NCI-H82 (cell line): ENCODE measurements around the gene HTT.

Experiments used
- DNase-seq: peaks from one replicate; lab custom pipeline; 2025; lab: John Stamatoyannopoulos, UW

Gene HTT

GRCh38 chr4:3234171-3235029 is 159.9 kb downstream of the HTT start:
- no peak for DNase-seq

DNA sequence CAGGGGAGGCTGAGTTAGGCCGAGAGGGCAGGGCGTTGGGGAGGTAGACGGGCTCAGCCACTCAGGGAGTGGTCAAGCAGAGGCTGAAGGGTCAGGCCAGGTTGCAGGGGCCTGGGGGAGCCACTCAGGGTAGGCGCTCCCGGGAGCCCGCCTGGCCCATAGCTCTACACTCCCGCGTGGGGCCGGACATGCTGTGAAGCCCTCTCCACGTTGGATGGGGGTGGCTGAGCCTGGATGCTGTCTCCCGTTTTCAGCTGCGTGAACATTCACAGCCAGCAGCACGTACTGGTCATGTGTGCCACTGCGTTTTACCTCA is 160.5 kb downstream of the HTT start:
- no peak for DNase-seq

DNA sequence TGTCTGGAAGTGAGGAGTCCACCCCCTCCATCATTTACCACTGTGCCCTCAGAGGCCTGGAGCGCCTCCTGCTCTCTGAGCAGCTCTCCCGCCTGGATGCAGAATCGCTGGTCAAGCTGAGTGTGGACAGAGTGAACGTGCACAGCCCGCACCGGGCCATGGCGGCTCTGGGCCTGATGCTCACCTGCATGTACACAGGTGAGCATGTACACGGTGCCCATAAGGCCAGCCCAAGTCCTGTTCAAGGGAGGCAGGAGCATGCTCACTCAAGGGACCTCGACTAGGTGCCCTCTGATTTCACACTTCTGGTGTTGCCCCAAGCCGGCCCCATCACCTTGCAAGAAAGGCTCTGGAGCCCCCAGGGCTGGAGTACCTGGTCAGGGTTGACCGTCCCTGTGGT is 161.1 kb downstream of the HTT start:
- no peak for DNase-seq

DNA sequence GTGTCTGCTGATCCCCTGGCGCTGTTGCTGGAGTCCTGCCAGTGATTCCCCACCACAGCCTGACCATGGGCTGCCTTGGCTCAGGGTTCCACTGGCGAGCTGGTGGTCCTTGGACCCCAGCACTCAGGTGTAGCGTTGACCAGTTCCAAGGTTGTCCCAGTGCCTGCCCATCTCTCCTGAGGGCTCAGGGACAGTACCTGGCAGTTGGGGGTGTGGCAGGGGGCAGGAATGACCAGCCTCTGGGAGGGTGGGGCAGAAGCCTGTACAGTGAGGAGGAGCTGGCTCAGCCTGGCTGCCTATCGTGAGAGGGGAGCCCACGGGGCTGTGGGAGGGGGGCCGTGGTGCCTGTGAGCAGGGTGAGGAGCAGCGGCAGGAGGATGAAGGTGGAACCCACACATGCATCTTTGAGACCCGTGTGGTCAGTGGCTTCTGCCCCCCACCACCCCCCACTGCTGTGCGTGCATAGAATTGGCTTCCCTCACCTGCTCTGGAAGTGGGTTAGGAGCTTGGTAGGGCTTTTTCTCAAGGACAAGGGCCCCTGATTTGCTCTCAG is 161.9 kb downstream of the HTT start:
- no peak for DNase-seq

DNA sequence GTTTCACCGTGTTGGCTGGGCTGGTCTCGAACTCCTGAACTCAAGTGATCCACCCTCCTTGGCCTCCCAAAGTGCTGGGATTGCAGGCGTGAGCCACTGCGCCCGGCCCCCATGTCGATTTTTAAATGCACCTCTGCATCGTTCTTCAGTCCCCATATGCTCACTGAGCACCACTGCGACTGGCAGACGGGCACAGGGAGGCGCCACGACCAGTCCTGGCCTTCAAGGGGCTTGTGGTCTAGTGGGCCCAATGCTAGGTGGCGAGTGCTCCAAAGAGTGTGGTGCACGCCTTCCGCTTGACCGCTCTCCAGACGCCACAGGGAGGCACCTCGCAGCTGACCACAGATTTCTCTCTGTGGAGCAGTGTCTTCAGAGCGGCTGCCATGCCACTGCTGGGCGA is 162.8 kb downstream of the HTT start:
- DNase-seq, result no peak

DNA sequence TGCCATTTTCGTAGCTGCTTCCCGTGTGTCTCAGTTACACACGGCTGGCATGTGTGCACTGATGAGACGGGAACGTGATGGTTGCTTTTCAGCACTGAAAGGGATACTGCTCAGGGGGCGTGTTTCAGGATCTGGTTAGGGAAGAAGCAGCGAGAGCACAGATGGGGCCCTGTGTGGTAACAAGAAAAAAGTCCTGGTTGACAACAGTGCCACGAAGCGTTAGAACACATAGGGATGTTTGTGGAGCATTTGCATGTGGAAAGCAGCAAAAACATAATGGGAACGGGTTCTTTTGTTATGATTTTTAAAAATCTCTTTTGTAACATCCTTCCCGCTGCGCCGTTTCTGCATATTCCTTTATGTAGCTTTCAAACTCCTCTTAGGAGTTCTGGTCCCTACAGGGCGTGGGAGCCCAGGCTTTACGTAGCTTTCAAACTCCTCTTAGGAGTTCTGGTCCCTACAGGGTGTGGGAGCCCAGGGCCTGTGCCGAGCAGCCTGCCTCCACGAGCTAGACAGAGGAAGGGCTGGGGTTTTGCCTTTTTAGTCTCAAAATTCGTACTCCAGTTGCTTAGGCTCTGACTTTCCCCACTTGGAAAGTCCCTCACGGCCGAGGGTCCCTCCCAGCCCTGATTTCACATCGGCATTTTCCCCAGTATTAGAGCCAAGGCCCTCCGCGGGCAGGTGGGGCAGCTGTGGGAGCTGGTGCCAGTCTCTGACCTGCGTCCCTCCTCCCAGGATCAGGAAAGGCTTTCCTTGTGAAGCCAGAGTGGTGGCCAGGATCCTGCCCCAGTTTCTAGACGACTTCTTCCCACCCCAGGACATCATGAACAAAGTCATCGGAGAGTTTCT is 163.5 kb downstream of the HTT start:
- DNase-seq, result no peak

- no peak for DNase-seq
Measured at GRCh38 chr4:3238721-3239120, 164.2 kb downstream of the HTT start.

GRCh38 chr4:3239303-3239702 is 164.8 kb downstream of the HTT start:
- DNase-seq, result no peak

DNA sequence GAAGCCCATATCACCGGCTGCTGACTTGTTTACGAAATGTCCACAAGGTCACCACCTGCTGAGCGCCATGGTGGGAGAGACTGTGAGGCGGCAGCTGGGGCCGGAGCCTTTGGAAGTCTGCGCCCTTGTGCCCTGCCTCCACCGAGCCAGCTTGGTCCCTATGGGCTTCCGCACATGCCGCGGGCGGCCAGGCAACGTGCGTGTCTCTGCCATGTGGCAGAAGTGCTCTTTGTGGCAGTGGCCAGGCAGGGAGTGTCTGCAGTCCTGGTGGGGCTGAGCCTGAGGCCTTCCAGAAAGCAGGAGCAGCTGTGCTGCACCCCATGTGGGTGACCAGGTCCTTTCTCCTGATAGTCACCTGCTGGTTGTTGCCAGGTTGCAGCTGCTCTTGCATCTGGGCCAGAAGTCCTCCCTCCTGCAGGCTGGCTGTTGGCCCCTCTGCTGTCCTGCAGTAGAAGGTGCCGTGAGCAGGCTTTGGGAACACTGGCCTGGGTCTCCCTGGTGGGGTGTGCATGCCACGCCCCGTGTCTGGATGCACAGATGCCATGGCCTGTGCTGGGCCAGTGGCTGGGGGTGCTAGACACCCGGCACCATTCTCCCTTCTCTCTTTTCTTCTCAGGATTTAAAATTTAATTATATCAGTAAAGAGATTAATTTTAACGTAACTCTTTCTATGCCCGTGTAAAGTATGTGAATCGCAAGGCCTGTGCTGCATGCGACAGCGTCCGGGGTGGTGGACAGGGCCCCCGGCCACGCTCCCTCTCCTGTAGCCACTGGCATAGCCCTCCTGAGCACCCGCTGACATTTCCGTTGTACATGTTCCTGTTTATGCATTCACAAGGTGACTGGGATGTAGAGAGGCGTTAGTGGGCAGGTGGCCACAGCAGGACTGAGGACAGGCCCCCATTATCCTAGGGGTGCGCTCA is 165.8 kb downstream of the HTT start:
- no peak for DNase-seq

DNA sequence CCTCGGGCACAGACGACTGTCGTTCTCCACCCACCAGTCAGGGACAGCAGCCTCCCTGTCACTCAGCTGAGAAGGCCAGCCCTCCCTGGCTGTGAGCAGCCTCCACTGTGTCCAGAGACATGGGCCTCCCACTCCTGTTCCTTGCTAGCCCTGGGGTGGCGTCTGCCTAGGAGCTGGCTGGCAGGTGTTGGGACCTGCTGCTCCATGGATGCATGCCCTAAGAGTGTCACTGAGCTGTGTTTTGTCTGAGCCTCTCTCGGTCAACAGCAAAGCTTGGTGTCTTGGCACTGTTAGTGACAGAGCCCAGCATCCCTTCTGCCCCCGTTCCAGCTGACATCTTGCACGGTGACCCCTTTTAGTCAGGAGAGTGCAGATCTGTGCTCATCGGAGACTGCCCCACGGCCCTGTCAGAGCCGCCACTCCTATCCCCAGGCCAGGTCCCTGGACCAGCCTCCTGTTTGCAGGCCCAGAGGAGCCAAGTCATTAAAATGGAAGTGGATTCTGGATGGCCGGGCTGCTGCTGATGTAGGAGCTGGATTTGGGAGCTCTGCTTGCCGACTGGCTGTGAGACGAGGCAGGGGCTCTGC is 166.5 kb downstream of the HTT start:
- no peak for DNase-seq

GRCh38 chr4:3241898-3242524 is 167.5 kb downstream of the HTT start:
- no peak for DNase-seq

DNA sequence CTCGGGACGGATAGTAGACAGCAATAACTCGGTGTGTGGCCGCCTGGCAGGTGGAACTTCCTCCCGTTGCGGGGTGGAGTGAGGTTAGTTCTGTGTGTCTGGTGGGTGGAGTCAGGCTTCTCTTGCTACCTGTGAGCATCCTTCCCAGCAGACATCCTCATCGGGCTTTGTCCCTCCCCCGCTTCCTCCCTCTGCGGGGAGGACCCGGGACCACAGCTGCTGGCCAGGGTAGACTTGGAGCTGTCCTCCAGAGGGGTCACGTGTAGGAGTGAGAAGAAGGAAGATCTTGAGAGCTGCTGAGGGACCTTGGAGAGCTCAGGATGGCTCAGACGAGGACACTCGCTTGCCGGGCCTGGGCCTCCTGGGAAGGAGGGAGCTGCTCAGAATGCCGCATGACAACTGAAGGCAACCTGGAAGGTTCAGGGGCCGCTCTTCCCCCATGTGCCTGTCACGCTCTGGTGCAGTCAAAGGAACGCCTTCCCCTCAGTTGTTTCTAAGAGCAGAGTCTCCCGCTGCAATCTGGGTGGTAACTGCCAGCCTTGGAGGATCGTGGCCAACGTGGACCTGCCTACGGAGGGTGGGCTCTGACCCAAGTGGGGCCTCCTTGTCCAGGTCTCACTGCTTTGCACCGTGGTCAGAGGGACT is 168.8 kb downstream of the HTT start:
- DNase-seq, result no peak

GRCh38 chr4:3244002-3244401 is 169.5 kb downstream of the HTT start:
- no peak for DNase-seq

- DNase-seq, result no peak
Measured at GRCh38 chr4:3244747-3245146, 170.3 kb downstream of the HTT start.

GRCh38 chr4:3245676-3246075 is 171.2 kb downstream of the HTT start:
- DNase-seq, result no peak

GRCh38 chr4:3246458-3247398 is 172.2 kb downstream of the HTT start:
- peak; percentile 19 for DNase-seq

DNA sequence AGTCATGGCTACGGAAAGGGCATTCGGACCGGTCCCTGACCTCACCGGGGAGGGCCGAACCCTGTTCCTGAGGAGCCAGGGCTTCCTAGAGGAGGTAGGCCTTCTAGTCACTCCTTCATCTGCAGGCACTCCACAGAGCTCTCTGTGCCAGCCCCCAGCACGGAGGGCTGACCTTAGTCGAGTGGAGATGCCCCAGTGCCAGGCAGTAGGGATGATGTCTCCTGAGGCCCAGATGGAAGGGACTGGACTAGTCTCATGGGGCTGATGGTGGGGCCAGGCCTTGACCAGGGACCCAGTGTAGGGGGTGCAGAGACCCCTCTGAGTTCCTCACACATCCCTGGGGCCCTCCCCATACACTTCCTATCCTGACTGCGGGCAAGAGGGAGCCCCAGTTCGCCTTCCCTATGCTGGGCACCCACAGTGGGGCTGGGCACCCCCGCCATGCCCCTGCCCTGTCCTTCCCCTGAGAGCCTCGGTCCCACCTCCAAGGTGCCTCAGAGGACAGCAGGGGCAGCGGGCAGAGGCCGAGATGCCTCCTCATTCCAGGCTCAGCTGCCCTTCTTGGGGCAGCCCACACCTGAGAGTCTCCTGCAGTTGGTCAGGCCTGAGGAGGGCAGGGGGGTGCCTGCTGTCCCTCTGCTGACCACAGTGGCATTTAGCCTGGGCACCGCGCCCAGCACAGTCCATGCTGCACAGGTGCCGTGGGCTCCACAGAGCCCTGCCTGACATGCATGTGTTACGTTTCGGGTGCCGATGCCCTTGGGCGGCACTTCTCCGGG is 173.1 kb downstream of the HTT start:
- no peak for DNase-seq

DNA sequence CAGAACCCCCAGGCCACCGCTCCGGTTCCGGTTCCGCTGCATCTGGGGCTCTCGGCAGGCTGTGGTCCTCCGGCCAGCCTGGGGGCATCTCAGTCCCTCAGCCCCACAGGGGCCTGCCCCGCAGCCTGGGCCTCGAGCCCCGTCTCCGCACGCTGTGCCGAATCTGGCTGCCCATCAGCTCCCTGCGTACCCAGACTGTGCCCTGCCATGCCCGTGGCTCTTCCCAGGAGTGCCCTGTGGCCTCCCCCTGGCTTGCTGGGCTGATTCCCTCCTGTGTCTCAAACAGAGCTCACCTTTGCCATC is 173.6 kb downstream of the HTT start:
- no peak for DNase-seq
